Hepatic stellate cell (primary cell): ENCODE measurements around the gene PPP4R1.
A peak's percentile ranks its signal among the peaks of the same experiment; 100 is the strongest.

Experiments
- DNase-seq: peaks from one replicate; pipeline ENCODE4 v3.0.0; 2011; ENCODE audit warnings: low spot score

PPP4R1 gene

DNA sequence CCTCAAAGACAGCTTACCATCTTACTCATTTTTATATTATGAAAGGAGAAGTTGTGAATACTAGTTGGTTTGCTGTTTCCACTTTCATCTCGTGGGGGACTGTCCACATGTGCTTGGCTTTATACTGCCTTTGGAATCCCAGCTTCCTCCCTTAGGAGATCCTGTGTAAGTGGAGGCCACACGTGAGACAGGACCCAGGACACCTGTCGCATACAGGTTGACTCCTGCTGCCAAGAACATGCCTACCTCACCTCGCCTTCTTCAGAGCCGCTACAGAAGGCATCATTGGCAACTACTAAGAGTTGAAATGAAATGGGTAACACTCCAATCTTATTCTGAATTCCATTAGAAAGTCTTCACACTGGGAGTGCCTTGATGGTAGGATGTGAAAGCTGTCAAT, 69.3 kb downstream of the PPP4R1 start:
- no peak for DNase-seq

DNA sequence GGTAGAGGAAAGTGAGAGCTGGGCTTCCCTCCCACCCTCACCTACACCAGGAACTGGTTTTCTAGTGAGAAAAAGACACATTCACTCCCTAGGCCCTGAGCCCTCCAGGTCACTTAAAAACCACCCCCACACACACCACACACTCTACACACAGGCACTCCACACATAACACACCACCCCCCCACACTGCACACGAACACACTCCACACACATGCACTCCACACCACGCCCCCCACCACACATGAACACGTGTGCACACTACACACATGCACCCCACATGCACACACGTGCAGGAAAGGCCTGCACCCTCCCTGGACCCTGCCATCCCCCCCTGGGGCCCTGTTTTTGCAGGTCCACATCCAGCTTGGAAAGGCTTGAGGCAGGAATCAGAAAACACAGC, 71.4 kb downstream of the PPP4R1 start:
- DNase-seq, result no peak

DNA sequence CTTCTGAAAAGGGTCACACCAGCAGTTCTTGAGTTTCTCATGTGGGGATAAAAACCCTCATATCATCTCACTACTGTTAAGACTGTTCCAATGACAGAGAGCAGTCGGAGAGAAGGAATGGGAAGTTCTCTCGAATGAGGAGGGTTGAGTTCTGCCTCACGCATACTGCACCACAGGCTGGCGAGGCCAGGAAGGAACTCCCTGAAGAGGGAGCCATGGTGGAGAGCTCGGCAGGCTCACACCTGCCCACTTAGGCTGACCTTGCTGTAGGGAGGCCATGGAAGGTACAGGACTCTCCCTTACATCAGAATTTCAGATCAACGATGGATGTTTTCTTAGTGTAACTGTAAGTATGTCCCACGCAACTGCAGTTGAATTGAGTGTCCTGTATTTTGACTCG, 74.4 kb downstream of the PPP4R1 start:
- DNase-seq, result no peak

DNA sequence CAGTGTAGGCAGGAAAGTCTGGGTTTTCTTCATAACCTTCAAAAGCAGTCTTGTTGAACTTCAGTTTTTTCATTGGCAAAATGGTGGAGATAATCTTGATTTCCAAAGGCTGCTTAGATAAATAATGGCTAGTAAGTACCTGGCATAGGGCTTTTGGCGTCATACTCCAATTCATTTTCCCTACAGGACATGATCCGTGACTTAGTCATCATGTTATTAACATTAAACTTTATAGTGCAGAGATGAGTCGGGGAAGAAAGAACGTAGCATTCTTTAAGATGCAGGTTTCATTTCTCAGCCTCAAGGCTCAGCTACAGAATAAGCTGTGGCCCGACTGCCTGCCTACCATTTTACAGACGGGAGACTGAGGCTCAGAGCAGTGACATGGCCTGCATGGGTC, 75.1 kb downstream of the PPP4R1 start:
- DNase-seq, result peak; percentile 70

DNA sequence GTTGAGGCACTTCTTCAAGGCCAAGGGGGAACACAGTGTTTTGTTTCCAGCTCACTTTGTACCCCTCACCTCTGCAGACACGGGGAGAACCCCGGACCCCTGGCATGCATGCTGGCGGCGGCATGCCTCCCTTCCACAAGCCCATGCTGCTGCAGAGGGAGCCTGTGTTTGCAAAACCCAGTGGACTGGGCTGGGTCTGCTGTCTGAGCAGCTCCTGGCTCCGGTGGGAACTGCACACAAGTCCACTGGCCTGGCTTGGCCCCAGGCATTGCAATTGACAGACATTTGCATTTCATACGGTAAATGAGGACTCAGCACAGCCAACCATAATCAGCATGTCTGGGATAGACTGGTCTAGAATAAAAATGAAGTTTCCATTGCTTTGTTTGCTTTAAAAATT, 76.7 kb downstream of the PPP4R1 start:
- no peak for DNase-seq

DNA sequence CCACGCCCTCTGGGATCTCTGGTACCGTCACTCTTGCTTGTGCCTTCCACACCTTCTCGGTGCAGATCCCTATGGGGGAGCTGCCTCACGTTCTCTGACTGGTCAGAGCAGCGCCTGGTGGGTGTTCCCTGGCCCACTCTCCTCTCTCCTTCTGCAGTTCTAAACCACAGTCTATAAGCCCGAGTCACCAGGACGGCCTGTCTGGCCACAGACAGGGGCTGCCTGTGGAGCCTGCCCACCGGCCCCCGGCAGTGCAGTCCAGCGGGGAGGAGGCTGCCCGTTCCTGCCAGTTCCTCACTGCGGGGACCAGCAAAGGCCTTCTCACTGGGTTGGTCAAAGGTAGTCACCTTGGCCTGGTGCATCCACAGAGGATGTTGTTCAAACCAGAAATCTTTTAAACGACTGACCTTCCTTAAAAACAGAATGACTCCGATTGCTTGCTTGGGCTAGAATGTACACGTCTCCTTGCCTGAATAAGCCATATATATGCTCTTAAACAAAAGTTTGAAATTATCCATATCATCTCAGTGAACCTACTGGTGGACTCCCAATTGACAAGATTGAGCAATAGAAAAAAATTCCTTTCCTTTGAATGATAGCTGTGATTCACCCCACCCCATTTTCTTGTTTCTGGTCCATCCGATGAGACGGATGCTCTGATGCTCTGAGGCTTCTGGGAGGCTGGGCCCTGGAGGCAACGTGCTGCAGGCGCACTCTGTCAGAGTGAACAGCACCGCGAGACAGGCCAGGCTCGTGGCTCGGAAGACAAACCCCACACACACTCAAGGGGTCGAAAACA, 77.8 kb downstream of the PPP4R1 start:
- no peak for DNase-seq

DNA sequence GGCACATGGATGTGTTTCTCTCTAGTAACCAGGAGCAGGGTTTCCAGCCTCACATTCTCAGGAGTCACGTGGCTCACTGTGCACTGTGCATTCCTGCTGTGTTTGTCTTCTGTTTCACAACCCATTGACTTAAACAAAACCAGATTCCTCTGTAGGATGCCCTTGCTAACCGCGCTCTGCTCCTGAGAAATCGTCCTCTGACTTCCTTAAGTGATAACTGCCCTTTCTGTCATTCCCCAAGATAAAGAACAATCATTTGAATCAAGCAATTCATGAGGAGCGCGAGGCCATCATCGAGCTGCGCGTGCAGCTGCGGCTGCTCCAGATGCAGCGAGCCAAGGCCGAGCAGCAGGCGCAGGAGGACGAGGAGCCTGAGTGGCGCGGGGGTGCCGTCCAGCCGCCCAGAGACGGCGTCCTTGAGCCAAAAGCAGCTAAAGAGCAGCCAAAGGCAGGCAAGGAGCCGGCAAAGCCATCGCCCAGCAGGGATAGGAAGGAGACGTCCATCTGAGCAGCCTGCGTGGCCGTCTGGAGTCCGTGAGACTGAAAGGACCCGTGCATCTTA, 78.8 kb downstream of the PPP4R1 start:
- DNase-seq, result peak; percentile 90

DNA sequence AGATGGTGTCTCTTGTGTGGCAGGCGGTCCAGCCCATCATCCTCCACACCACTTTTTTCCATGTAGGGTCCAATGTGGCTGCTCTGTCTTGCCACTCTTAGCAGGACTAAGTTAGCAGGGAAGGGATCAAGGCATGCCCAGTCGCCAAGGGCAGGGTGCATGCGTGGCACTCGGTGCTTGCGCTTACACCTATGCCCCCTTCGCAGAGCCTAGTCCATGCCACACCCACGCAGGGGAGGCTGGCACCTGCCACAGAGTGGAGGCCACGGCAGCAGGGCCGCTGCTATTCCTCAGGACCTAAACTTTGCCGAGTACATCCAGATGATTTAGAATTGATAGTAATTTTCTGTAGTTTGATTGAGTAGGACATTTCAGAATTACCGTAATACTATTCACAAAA, 79.5 kb downstream of the PPP4R1 start:
- no peak for DNase-seq

DNA sequence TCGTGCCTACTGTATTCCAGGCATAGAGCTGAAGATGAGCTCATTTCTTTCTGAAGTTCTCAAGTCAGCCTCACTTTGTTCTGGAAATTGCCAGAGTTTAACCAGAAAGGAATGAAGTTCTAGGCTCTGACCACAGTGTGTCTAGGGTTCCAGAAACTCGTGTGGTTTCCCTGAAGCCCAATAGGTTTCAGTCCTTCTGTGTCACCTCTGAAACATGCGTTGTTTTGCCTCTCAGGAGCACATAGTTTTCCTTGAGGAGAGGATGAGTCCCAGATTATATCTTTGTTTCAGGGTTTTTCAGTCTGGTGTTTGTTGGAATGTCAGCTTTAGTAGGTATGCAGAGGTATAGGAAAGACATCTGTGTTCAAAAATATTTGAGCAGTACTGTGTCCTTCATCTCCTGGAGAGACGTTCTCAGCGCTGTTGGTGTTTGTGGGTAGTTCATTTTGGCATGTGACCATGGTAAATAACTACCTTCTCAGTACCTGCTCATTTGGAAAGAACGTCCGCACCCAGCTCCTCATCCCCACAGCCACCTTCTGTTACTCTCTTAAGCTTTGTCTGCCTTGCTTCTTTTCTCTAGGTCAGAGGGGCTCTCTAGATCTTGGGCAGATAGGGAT, 82.5 kb downstream of the PPP4R1 start:
- DNase-seq, result no peak

DNA sequence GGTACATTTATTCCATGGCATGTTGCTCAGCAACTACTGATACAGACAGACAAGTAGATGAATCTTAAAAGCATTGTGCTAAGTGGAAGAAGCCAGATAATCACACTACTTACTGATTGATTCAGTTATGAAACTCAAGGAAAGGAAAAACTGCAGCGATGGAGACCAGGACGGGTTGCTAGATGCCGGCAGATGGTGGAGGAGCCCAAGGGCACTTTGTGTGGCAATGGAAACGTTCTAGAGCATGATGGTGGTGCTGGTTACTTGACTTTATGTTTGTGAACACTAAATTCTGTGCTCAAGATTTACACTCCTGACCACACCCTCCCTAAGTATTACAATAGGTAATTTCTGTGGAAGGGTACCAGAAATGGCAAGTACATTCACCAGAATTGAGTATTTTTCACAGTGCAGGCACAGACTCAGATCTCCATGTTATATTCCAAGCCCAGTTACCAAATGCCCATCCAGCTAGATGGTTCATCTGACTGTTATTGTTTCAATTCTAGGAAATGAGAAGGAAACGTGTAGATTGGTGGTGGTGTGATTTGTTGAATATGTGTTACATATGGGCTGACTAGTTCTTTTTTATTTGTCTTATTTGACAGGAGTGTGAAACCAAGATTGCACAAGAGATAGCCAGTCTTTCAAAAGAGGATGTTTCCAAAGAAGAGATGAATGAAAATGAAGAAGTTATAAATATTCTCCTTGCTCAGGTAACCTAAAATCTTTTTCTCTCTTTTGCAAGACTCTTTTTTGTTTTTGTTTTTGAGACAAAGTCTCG, 83.9 kb downstream of the PPP4R1 start:
- DNase-seq, result no peak

DNA sequence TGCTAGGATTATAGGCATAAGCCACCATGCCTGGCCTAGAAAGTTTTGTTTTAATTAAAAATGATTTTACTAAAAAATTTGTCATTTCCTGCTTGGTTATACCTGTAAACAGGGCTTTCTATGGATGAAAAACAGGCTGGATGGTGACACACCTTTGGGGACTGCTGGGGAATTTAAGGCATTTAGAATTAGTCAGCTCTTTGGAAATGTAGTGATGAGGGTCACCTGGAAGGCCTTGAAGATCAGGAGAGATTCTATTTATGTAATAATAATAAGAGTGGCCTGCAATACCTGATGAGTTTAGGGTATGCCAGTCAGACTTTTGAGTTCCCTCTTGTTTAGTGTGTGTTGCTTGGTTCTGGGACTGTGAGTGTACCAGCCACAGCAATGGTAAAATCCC, 87.9 kb downstream of the PPP4R1 start:
- no peak for DNase-seq

DNA sequence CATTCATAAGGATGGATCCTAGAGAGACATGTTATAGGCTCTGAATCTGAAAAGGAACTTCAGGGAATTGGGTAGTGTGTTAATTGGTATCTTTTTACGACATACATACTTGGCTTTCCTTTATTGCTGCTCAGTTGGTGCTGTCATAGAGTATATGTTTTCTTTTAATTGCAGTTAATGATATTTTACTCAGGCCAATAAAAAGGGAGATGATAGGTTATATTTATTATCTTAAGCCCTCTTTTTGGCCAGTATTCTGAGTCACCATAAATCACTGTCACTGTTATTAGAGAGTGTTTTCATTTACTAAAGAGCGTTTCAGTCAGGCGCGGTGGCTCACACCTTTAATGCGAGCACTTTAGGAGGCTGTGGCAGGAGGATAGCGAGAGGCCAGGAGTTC, 91.4 kb downstream of the PPP4R1 start:
- DNase-seq, result no peak

DNA sequence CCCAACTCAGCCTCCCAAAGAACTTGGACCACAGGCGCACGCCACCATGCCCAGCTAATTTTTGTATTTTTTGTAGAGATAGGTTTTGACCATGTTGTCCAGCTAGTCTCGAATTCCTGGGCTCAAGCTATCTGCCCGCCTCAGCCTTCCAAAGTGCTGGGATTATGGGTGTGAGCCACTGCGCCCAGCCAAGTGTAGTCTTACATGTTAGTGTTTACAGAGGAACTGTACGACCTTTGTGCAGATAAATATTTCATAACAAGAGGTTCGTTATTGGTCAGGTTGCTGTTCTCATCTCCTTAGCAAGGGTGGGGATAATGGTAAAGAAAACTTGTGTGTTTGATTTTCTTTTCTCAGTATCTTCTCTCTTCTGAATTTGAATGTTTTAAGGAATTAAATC, 92.6 kb downstream of the PPP4R1 start:
- DNase-seq, result no peak

DNA sequence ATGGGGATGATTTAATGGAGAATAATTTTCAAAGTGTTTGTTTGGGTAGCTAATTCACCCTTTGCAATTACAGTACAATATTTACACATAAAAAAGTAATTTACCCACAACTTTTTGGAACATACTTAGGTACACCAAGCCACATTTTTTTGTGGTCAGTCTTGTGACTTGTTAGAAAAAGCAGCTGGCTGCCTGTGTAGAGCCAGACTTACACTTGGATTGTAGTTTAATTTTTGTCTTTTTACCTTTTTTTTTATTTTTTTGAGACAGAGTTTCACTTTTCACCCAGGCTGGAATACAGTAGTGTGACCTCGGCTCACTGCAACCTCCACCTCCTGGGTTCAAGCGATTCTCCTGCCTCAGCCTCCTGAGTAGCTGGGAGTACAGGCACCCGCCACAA, 93.7 kb downstream of the PPP4R1 start:
- DNase-seq, result no peak

DNA sequence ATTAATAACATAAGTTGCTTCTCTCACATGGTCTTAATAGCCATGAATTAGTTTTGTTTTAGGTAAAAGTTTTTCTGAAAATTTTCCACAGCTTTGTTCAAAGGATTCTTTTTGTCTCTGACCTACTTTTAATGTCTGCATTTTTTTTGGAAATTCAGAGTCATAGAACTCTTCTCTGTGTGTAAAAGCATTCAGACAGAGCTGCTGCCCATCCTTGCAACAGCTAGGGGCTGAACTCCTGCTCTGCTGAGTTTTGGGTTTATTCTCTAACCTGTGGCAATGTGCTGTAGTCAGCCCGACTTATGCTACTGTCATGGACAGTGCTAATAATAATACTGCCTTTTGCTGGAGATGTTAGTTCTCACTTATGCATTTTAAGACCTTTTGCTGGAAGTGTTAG, 95.0 kb downstream of the PPP4R1 start:
- no peak for DNase-seq

DNA sequence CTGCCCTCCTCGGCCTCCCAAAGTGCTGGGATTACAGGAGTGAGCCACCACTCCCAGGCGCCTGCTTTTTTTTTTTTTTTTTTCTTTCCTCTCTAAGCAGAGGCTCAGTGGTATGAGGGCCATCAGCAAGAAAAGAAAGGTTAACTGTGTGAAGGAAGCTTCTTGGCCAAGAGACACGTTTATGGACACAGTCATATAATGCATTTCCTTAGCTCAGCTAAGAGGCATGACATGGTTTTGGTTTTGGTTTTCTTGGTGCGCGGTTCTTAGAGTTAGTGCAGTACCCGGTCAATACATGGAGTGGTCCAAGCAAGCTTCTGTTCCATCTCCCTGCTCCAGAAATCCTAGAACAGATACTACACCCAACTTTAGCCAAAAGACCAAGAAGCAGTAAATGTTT, 96.5 kb downstream of the PPP4R1 start:
- no peak for DNase-seq

DNA sequence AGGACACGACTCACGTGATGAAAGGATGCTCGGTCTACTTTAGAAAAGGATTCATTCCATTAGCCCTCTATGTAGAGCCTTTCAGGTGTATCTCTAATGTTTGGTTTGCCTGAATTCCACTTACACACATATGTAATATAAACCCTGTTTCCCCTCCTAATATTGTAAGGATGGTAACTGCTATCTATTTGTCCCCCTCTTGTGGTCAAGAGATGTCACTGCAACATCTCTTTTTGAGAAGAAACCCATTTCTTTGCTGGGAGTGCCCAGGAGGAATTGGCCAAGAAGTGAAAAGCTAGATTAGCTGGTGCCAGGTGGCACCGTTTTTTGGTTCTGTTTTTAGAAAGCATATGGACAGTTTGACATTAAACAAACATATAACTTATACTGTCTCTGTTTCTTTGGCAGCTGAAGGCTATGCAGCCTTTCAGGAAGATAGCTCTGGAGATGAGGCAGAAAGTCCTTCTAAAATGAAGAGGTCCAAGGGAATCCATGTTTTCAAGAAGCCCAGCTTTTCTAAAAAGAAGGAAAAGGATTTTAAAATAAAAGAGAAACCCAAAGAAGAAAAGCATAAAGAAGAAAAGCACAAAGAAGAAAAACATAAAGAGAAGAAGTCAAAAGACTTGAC, 97.8 kb downstream of the PPP4R1 start:
- DNase-seq, result no peak

DNA sequence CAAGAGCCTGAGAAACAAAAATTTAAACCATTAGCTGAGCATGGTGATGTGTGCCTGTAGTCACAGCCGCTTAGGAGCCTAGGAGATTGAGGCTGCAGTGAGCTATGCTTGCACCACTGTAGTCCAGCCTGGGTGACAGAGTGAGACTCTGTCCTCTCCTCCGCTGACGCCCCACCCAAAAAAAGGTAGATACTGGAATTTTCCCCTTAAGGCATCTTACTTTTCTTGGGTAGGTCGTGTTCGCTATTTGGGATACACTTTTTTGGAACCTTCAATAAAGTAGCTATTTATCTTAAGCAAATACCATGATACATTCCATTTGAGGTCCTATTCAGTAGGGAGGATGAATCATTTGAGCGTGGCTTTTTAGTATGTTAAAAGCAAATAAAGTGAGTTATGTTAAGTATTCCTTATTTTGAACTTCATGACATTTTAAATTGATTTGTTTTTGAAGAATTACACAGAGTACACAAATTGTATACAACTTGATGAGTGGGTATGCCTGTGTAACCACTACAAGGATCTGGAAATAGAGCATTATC, 100.3 kb downstream of the PPP4R1 start:
- DNase-seq, result peak; percentile 68

DNA sequence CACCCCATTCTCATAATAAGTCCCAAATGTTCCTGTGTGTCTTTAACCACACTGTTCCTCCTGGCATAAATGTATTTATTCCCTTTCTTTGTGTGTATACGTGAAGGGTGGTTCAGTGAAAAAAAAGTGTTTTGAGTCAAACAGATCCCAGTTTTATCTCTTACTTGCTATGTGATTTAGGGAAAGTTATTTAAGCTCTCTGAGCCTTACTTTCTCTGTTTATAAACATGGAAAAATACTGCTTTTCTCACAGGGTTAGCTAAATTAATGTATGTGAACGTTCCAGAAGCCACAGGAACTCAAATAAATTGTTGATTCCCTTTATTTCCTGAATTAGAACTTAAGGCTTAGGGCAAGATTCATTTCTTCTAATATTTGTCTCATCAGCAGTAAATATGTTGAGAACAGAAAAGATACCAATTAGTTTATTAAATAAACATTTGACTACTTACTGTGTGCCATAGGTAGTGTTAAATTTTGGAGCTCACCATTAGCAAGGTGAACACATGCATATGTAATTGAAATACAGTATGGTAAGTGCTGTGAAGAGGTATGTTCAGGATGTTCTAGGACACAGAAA, 105.8 kb downstream of the PPP4R1 start:
- DNase-seq, result no peak

DNA sequence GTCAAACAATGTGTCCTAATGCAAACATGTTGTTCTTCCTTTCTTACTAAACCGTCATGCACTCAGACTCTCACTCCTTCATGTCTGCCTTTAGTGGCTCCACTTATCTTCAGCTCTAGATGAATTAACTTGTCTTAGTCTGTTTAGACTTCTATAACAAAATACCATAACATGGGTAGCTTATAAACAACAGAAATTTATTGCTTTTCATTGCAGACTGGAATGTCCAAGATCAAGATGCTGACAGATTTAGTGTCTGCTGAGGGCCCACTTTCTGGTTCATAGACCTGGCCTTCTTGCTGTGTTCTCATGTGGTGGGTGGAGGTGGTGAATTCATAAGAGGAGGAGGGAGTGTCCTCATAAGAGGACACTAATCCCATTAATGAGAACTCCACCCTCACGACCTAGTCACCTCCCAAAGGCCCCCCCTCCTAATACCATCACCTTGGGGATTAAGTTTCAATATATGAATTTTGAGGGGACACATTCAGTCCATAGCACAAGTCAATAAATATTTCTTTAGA, 106.7 kb downstream of the PPP4R1 start:
- no peak for DNase-seq

DNA sequence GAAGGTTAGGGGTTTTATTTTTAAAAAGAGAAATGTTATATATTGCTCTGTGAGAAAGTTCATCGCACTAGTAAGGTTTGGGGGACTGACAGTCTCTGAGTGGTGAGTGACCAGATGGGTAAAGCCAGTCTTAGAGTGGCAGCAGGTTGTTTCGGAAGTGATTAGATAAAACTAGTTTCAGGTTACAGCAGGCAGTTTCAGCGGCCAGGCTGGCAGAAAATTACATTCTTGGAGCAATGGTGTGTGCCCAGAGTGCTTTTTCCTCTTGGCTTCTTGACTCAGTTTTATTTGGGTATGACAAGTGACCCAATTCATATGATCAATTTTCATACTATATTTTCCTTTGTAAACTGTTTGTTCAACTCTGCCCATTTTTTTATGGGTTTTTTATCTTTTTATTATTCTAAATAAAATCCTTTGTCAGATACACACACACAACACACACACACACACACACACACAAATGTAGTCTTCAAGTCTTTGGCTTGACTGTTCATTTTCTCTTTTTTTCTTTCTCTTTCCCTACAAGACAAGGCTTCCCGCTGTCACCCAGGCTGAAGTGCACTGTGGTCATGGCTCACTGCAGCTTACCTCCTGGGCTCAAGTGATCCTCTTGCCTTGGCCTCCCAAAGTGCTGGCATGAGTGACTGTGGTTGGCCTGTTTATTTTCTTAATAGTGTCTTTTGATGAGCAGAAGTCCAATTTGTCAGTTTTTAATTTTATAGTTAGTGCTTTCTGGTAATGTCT, 108.1 kb downstream of the PPP4R1 start:
- DNase-seq, result no peak
